Vagina (tissue), 2 donors: Measurements from ENCODE around the gene TMPRSS11D.

Experiments used
- CTCF ChIP-seq, 3 experiments: fragments of 450-650 bp in 2 of 3; fragments of 200-600 bp in 1 of 3; sonication (generic) in 1 of 3; IDR thresholded peaks; one replicate each; pipeline ENCODE4 v1.5.1; 2017 to 2019; ENCODE audit warnings: antibody characterized with exemption in 3 of 3, mild to moderate bottlenecking in 2 of 3, moderate library complexity in 2 of 3
- POLR2A ChIP-seq, 2 donors: fragments of 450-650 bp; IDR thresholded peaks; one replicate each; pipeline ENCODE4 v1.6.1; 2017; ENCODE audit warnings: antibody characterized with exemption in 2 of 2, mild to moderate bottlenecking in 2 of 2, moderate library complexity in 2 of 2
- POLR2AphosphoS5 ChIP-seq, 2 donors: sonication (generic); formaldehyde crosslinking; IDR thresholded peaks; one replicate each; pipeline ENCODE4 v1.9.0; 2017; ENCODE audit warnings: antibody characterized with exemption in 2 of 2, mild to moderate bottlenecking in 2 of 2, low read depth in 1 of 2; ENCODE audit not compliant: insufficient read depth in 1 of 2

GRCh38 chr4:67928546-67928945, 44.7 kb upstream of the TMPRSS11D start:
- TF ChIP-seq CTCF (IDR thresholded peaks at IDR 0.05) = no peak
- no peak for TF ChIP-seq POLR2A (IDR thresholded peaks at IDR 0.05)
- TF ChIP-seq POLR2AphosphoS5 (IDR thresholded peaks at IDR 0.05; ENCODE audit: insufficient read depth in 1 of 2, low read depth in 1 of 2) = no peak
